ENCODE measurements around the gene CNOT4. TPM values are rescaled to one million over a fixed set of nuclear protein-coding genes. Genes with fewer than 3 reads are reported as not detected.

The CNOT4 gene
- total and polyA plus RNA-seq, 4 donors = 5.6 to 61.4 (median 11.7) TPM

DNA sequence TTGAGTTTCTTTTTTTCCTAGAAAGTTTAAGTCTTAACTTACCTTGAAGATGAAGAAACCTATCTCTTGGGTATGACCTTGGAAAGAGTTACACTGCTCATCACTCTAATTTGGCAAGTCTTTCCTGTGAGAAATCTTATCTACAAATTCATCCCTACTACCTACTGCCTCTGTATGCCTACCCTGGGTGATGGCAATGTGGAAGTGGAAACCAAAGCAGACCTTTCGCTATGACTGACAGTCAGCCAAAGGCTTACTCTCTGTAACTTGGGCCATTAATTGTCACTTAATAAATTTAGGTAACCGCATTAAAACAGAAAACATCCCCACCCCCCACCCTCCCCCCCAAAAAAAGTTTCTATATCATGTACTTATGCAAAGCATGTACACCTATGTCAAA, 103.9 kb downstream of the CNOT4 start:
- ATAC-seq (ENCODE audit: insufficient read depth, low FRiP score) (no peak), DNase-seq (no peak)
- TF ChIP-seq, protein P1, sequence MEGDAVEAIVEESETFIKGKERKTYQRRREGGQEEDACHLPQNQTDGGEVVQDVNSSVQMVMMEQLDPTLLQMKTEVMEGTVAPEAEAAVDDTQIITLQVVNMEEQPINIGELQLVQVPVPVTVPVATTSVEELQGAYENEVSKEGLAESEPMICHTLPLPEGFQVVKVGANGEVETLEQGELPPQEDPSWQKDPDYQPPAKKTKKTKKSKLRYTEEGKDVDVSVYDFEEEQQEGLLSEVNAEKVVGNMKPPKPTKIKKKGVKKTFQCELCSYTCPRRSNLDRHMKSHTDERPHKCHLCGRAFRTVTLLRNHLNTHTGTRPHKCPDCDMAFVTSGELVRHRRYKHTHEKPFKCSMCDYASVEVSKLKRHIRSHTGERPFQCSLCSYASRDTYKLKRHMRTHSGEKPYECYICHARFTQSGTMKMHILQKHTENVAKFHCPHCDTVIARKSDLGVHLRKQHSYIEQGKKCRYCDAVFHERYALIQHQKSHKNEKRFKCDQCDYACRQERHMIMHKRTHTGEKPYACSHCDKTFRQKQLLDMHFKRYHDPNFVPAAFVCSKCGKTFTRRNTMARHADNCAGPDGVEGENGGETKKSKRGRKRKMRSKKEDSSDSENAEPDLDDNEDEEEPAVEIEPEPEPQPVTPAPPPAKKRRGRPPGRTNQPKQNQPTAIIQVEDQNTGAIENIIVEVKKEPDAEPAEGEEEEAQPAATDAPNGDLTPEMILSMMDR (IDR thresholded peaks at IDR 0.05; ENCODE audit: control extremely low read depth, extremely low read depth) = no peak
- peaks cover 0 to 3% (median 0%) of the 10 kb centered on the region in 5 donors for H3K4me1 ChIP-seq (ENCODE audit: control insufficient read depth in 5 of 5, insufficient read depth in 5 of 5, low read length in 5 of 5)
- H3K36me3 ChIP-seq (ENCODE audit: control insufficient read depth in 4 of 4, insufficient read depth in 4 of 4, low read length in 4 of 4) = peaks cover 2 to 8% (median 3%) of the 10 kb centered on the region in 4 donors
- H3K9ac ChIP-seq (ENCODE audit: insufficient read depth in 1 of 2, low read length in 2 of 2) = no peak overlapping the region
- WGBS, 2 donors = 96 to 98% methylated on average over 2 of the region's 2 CpGs
- H3K27me3 ChIP-seq (ENCODE audit: control insufficient read depth in 3 of 3, insufficient read depth in 3 of 3, low read length in 2 of 3) = no peaks in the 10 kb centered on the region
- H3K9me3 ChIP-seq (ENCODE audit: control insufficient read depth in 4 of 4, insufficient read depth in 3 of 4, low read length in 3 of 4) = no peaks in the 10 kb centered on the region
- no peak overlapping the region for H3K27ac ChIP-seq (ENCODE audit: low read depth in 1 of 2, low read length in 1 of 2)
- no peak overlapping the region for H3K4me3 ChIP-seq

DNA sequence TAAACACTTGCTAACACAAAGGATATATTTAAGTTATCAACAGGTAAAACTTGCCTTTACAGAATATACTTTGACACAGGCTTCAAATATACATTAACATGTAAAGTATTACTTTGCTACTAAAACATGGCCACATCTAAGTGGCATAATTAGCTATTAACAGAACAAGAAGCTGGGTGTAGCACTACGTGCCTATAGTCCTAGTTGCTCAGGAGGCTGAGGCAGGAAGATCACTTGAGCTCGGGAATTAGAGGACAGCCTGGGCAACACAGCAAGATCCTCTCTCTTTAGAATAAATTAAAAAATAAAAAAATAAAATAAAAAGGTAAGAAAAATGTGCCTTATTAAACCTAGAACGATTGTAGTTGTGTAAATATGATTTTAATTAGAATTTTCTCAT, 106.6 kb downstream of the CNOT4 start:
- Histone ChIP-seq H3K27me3 (ENCODE audit: control insufficient read depth in 3 of 3, insufficient read depth in 3 of 3, low read length in 2 of 3) (no peaks in the 10 kb centered on the region), H3K9me3 (ENCODE audit: control insufficient read depth in 4 of 4, insufficient read depth in 3 of 4, low read length in 3 of 4) (no peaks in the 10 kb centered on the region), H3K27ac (ENCODE audit: low read depth in 1 of 2, low read length in 1 of 2) (no peak overlapping the region), H3K36me3 (ENCODE audit: control insufficient read depth in 4 of 4, insufficient read depth in 4 of 4, low read length in 4 of 4) (peaks cover 0 to 3% (median under 1%) of the 10 kb centered on the region in 4 donors), H3K4me1 (ENCODE audit: control insufficient read depth in 5 of 5, insufficient read depth in 5 of 5, low read length in 5 of 5) (peaks cover 0 to 3% (median 0%) of the 10 kb centered on the region in 5 donors), H3K9ac (ENCODE audit: insufficient read depth in 1 of 2, low read length in 2 of 2) (no peak overlapping the region), H3K4me3 (no peak overlapping the region)
- TF ChIP-seq, protein P1 (IDR thresholded peaks at IDR 0.05; ENCODE audit: control extremely low read depth, extremely low read depth) = no peak
- DNase-seq (no peak), ATAC-seq (ENCODE audit: insufficient read depth, low FRiP score) (no peak)
- 90 to 94% methylated on average over 3 of the region's 3 CpGs for WGBS, 2 donors

- H3K27me3 ChIP-seq (ENCODE audit: control insufficient read depth in 3 of 3, insufficient read depth in 3 of 3, low read length in 2 of 3) = no peaks in the 10 kb centered on the region
- no peak for DNase-seq
- TF ChIP-seq, protein P1 (IDR thresholded peaks at IDR 0.05; ENCODE audit: control extremely low read depth, extremely low read depth) = no peak
- ATAC-seq (ENCODE audit: insufficient read depth, low FRiP score) = no peak
- no peak overlapping the region for H3K9ac ChIP-seq (ENCODE audit: insufficient read depth in 1 of 2, low read length in 2 of 2)
- no peak overlapping the region for H3K27ac ChIP-seq (ENCODE audit: low read depth in 1 of 2, low read length in 1 of 2)
- H3K4me3 ChIP-seq = no peak overlapping the region
- peaks cover 6 to 14% (median 10%) of the 10 kb centered on the region in 4 donors for H3K36me3 ChIP-seq (ENCODE audit: control insufficient read depth in 4 of 4, insufficient read depth in 4 of 4, low read length in 4 of 4)
- no peaks in the 10 kb centered on the region for H3K9me3 ChIP-seq (ENCODE audit: control insufficient read depth in 4 of 4, insufficient read depth in 3 of 4, low read length in 3 of 4)
- no peaks in the 10 kb centered on the region for H3K4me1 ChIP-seq (ENCODE audit: control insufficient read depth in 5 of 5, insufficient read depth in 5 of 5, low read length in 5 of 5)
These were observed 112.2 kb downstream of the CNOT4 start for GRCh38 chr7:135397689-135398088.

GRCh38 chr7:135392701-135393100, 117.2 kb downstream of the CNOT4 start:
- 82 to 91% methylated on average over 4 of the region's 4 CpGs for WGBS, 2 donors
- ATAC-seq (ENCODE audit: insufficient read depth, low FRiP score) = no peak
- H3K4me1 ChIP-seq (ENCODE audit: control insufficient read depth in 5 of 5, insufficient read depth in 5 of 5, low read length in 5 of 5) = peaks cover 0 to 3% (median 0%) of the 10 kb centered on the region in 5 donors
- H3K9ac ChIP-seq (ENCODE audit: insufficient read depth in 1 of 2, low read length in 2 of 2) = no peak overlapping the region
- H3K4me3 ChIP-seq = no peak overlapping the region
- no peaks in the 10 kb centered on the region for H3K27me3 ChIP-seq (ENCODE audit: control insufficient read depth in 3 of 3, insufficient read depth in 3 of 3, low read length in 2 of 3)
- no peak overlapping the region for H3K27ac ChIP-seq (ENCODE audit: low read depth in 1 of 2, low read length in 1 of 2)
- H3K36me3 ChIP-seq (ENCODE audit: control insufficient read depth in 4 of 4, insufficient read depth in 4 of 4, low read length in 4 of 4) = peaks cover 8 to 17% (median 10%) of the 10 kb centered on the region in 4 donors
- no peaks in the 10 kb centered on the region for H3K9me3 ChIP-seq (ENCODE audit: control insufficient read depth in 4 of 4, insufficient read depth in 3 of 4, low read length in 3 of 4)
- TF ChIP-seq, protein P1 (IDR thresholded peaks at IDR 0.05; ENCODE audit: control extremely low read depth, extremely low read depth) = no peak
- DNase-seq = no peak
